IMR-90 (cell line): Measurements from ENCODE around the gene IL1RAP. TPM values are rescaled to one million over a fixed set of nuclear protein-coding genes. Genes with fewer than 3 reads are reported as not detected.

Experiments
- ATAC-seq: fragments of 200-7000 bp; cut with Tn5 transposase; 2 replicates; pipeline ENCODE4 v1.9.1; 2020; ENCODE audit warnings: low read depth, mild to moderate bottlenecking, moderate library complexity
- BruUV-seq: library from RNA; stranded (reverse); fragments of 400-500 nt; replicated peaks from 2 replicates; lab custom pipeline; 2021; lab: Mats Ljungman, UMichigan
- CTCF ChIA-PET: fragments of 300-600 bp; formaldehyde crosslinking; extraction: SDS; loops from one replicate; lab custom pipeline; 2021; ENCODE audit warnings: antibody characterized with exemption; lab: Yijun Ruan, JAX
- POLR2A ChIA-PET: fragments of 300-600 bp; sonication (Branson Sonifier 250); formaldehyde crosslinking; loops from one replicate; lab custom pipeline; 2022; ENCODE audit warnings: antibody characterized with exemption; ENCODE audit not compliant: unreplicated experiment; lab: Charles Lee
- DNase-seq: peaks from one replicate; pipeline ENCODE4 v3.0.0; 2013
- H2AFZ ChIP-seq: replicated peaks from 2 replicates; pipeline ENCODE3; 2013; ENCODE audit warnings: low read length, mild to moderate bottlenecking; ENCODE audit not compliant: poor library complexity
- H2AK5ac ChIP-seq: 2 replicates; pipeline ENCODE4 v1.6.1; 2013; ENCODE audit warnings: low read depth, low read length, inconsistent platforms
- H2AK9ac ChIP-seq: replicated peaks from 2 replicates; pipeline ENCODE3; 2013; ENCODE audit warnings: mild to moderate bottlenecking, low read depth, low read length, moderate library complexity; ENCODE audit not compliant: poor library complexity
- H2BK120ac ChIP-seq: 2 replicates; pipeline ENCODE4 v1.6.1; 2013; ENCODE audit warnings: low read depth, low read length, inconsistent platforms
- H2BK15ac ChIP-seq: 3 replicates; pipeline ENCODE4 v1.6.1; 2013; ENCODE audit warnings: low read depth, low read length, inconsistent platforms
- H2BK20ac ChIP-seq: 2 replicates; pipeline ENCODE4 v1.6.1; 2013; ENCODE audit warnings: low read depth, mild to moderate bottlenecking, inconsistent platforms, low read length, moderate library complexity
- H2BK5ac ChIP-seq: 2 replicates; pipeline ENCODE4 v1.6.1; 2013; ENCODE audit warnings: mild to moderate bottlenecking, low read depth, low read length, inconsistent platforms; ENCODE audit not compliant: poor library complexity, severe bottlenecking
- H3K14ac ChIP-seq: replicated peaks from 2 replicates; pipeline ENCODE4 v1.6.1; 2013; ENCODE audit warnings: low read depth, low read length, inconsistent platforms
- H3K18ac ChIP-seq: 2 replicates; pipeline ENCODE4 v1.6.1; 2013; ENCODE audit warnings: low read depth, low read length, control low read depth
- H3K23ac ChIP-seq: 2 replicates; pipeline ENCODE4 v1.6.1; 2013; ENCODE audit warnings: low read depth, low read length, inconsistent platforms
- H3K27ac ChIP-seq: 2 replicates; pipeline ENCODE4 v1.5.1; 2013; ENCODE audit warnings: mild to moderate bottlenecking, control low read depth, low read length; ENCODE audit not compliant: insufficient read depth
- H3K27me3 ChIP-seq: 2 replicates; pipeline ENCODE4 v1.6.1; 2013; ENCODE audit warnings: low read length; ENCODE audit not compliant: control insufficient read depth, insufficient read depth
- H3K36me3 ChIP-seq: 2 replicates; pipeline ENCODE4 v1.6.1; 2013; ENCODE audit warnings: low read length, mixed read lengths; ENCODE audit not compliant: control insufficient read depth, insufficient read depth
- H3K4ac ChIP-seq: 2 replicates; pipeline ENCODE4 v1.6.1; 2013; ENCODE audit warnings: low read depth, low read length, inconsistent platforms
- H3K4me1 ChIP-seq: 2 replicates; pipeline ENCODE4 v1.6.1; 2013; ENCODE audit warnings: low read length, mixed read lengths; ENCODE audit not compliant: control insufficient read depth, insufficient read depth
- H3K4me2 ChIP-seq: 2 replicates; pipeline ENCODE4 v1.6.1; 2013; ENCODE audit warnings: low read depth, mild to moderate bottlenecking, control low read depth, low read length, moderate library complexity
- H3K4me3 ChIP-seq: 2 replicates; pipeline ENCODE4 v1.5.1; 2013; ENCODE audit warnings: low read depth, mild to moderate bottlenecking, control low read depth, low read length, moderate library complexity; ENCODE audit not compliant: insufficient read depth
- H3K56ac ChIP-seq: 2 replicates; pipeline ENCODE4 v1.6.1; 2013; ENCODE audit warnings: low read length, inconsistent platforms; ENCODE audit not compliant: insufficient read depth; ENCODE audit errors: extremely low read depth
- H3K79me1 ChIP-seq, 2 experiments: 2 replicates each; pipeline ENCODE4 v1.6.1; 2013; ENCODE audit warnings: low read length in 2 of 2, inconsistent platforms in 1 of 2, low read depth in 1 of 2
- H3K9ac ChIP-seq: 2 replicates; pipeline ENCODE4 v1.6.1; 2013; ENCODE audit warnings: low read depth, low read length, control low read depth
- H3K9me1 ChIP-seq: 2 replicates; pipeline ENCODE4 v1.6.1; 2013; ENCODE audit warnings: low read length, inconsistent platforms; ENCODE audit not compliant: insufficient read depth
- H3K9me3 ChIP-seq: 2 replicates; pipeline ENCODE4 v1.6.1; 2013; ENCODE audit warnings: low read length; ENCODE audit not compliant: control insufficient read depth, insufficient read depth
- H4K20me1 ChIP-seq: 2 replicates; pipeline ENCODE4 v1.6.1; 2013; ENCODE audit warnings: low read length, inconsistent platforms; ENCODE audit not compliant: insufficient read depth
- H4K5ac ChIP-seq: 2 replicates; pipeline ENCODE4 v1.6.1; 2013; ENCODE audit warnings: mild to moderate bottlenecking, low read depth, low read length, control low read depth
- H4K8ac ChIP-seq, 2 experiments: 2 replicates each; pipeline ENCODE4 v1.6.1; 2013; ENCODE audit warnings: low read depth in 2 of 2, low read length in 2 of 2, control low read depth in 1 of 2, inconsistent platforms in 1 of 2
- H4K91ac ChIP-seq: 2 replicates; pipeline ENCODE4 v1.6.1; 2013; ENCODE audit warnings: low read depth, low read length, inconsistent platforms; ENCODE audit not compliant: insufficient read depth
- BHLHE40 ChIP-seq: fragments of 150-350 bp; IDR thresholded peaks from 2 replicates; pipeline ENCODE4 v1.6.1; 2016; ENCODE audit warnings: mild to moderate bottlenecking, low read depth, low read length
- CEBPB ChIP-seq: IDR thresholded peaks from 2 replicates; pipeline ENCODE4 v1.6.1; 2012; ENCODE audit warnings: low read depth, low read length, improper control_type of control experiment
- CHD1 ChIP-seq: IDR thresholded peaks from 2 replicates; pipeline ENCODE4 v1.6.1; 2012; ENCODE audit warnings: low read depth, low read length, improper control_type of control experiment
- FOS ChIP-seq: fragments of 150-350 bp; IDR thresholded peaks from 2 replicates; pipeline ENCODE4 v1.6.1; 2016; ENCODE audit warnings: low read depth, low read length
- MAFK ChIP-seq: IDR thresholded peaks from 2 replicates; pipeline ENCODE4 v1.6.1; 2012; ENCODE audit warnings: low read depth, low read length, improper control_type of control experiment
- MAZ ChIP-seq: IDR thresholded peaks from 2 replicates; pipeline ENCODE4 v1.6.1; 2012; ENCODE audit warnings: low read depth, mild to moderate bottlenecking, low read length, improper control_type of control experiment, moderate library complexity, borderline replicate concordance
- MXI1 ChIP-seq: IDR thresholded peaks from 2 replicates; pipeline ENCODE4 v1.6.1; 2012; ENCODE audit warnings: low read depth, mild to moderate bottlenecking, low read length, moderate library complexity, borderline replicate concordance
- NFE2L2 ChIP-seq: fragments of 150-350 bp; IDR thresholded peaks from 2 replicates; pipeline ENCODE4 v1.6.1; 2016; ENCODE audit warnings: low read depth, mild to moderate bottlenecking, low read length
- POLR2A ChIP-seq: IDR thresholded peaks from 2 replicates; pipeline ENCODE4 v1.6.1; 2012; ENCODE audit warnings: mild to moderate bottlenecking, low read depth, low read length
- RAD21 ChIP-seq: IDR thresholded peaks from 2 replicates; pipeline ENCODE4 v1.6.1; 2012; ENCODE audit warnings: low read length, improper control_type of control experiment
- RCOR1 ChIP-seq: IDR thresholded peaks from 2 replicates; pipeline ENCODE4 v1.6.1; 2012; ENCODE audit warnings: mild to moderate bottlenecking, low read length, improper control_type of control experiment; ENCODE audit not compliant: insufficient replicate concordance
- RFX5 ChIP-seq: IDR thresholded peaks from 2 replicates; pipeline ENCODE4 v1.8.0; 2012; ENCODE audit warnings: low read depth, mild to moderate bottlenecking, low read length, moderate library complexity
- SMC3 ChIP-seq: fragments of 150-350 bp; IDR thresholded peaks from 2 replicates; pipeline ENCODE4 v1.6.1; 2016; ENCODE audit warnings: low read depth, mild to moderate bottlenecking, antibody characterized with exemption, low read length, moderate library complexity
- WGBS, 2 experiments: methylation state at CpG; one replicate each; pipeline versions ENCODE4 v1.1.5 to v1.1.7; 2013; ENCODE audit warnings: missing lambda C conversion rate in 2 of 2; ENCODE audit not compliant: insufficient read length in 1 of 2; ENCODE audit errors: extremely low coverage in 2 of 2; 5-methylcytosine and 5-hydroxymethylcytosine counted together
- dilution Hi-C: fragments of 300-500 bp; cut with HindIII; formaldehyde crosslinking; loops from one replicate; pipeline ENCODE4 v1.14.3; 2018; ENCODE audit warnings: low sequenced_read_pairs; ENCODE audit not compliant: unreplicated experiment
- in situ Hi-C: fragments of 300-500 bp; cut with MboI; formaldehyde crosslinking; loops from 3 replicates; pipeline ENCODE4 v1.14.3; 2019; ENCODE audit warnings: low sequenced_read_pairs, inconsistent platforms, mixed read lengths
- intact Hi-C: fragments of 100-400 bp; cut with micrococcal nuclease; formaldehyde crosslinking; loops from 2 replicates; pipeline ENCODE4 v1.10.0; 2022
- polyA plus RNA-seq, 3 experiments: library from polyadenylated mRNA; depleted of rRNA; stranded (reverse); fragments of >200 nt; gene quantifications; 2 replicates each; pipeline ENCODE4 v1.2.3, GENCODE V29; 2012; ENCODE audit warnings: low replicate concordance in 1 of 3
- total RNA-seq: library from RNA; depleted of rRNA; stranded (reverse); fragments of >200 nt; gene quantifications from 2 replicates; pipeline ENCODE4 v1.2.3, GENCODE V29; 2012
- TF ChIP-seq, protein P1 (sequence below): conservative IDR thresholded peaks from 2 replicates; pipeline ENCODE4 v1.5.1; 2012; ENCODE audit warnings: mild to moderate bottlenecking, low read depth, low read length, improper control_type of control experiment
- TF ChIP-seq, protein P2 (sequence below): fragments of 150-350 bp; IDR thresholded peaks from 2 replicates; pipeline ENCODE4 v1.6.1; 2017; ENCODE audit warnings: mild to moderate bottlenecking, antibody characterized with exemption, low read length, low read depth

The IL1RAP gene
- total and polyA plus RNA-seq, 2 of the 4 experiments (the other 2 are of a cell fraction) = 8.3 to 11.3 TPM

DNA sequence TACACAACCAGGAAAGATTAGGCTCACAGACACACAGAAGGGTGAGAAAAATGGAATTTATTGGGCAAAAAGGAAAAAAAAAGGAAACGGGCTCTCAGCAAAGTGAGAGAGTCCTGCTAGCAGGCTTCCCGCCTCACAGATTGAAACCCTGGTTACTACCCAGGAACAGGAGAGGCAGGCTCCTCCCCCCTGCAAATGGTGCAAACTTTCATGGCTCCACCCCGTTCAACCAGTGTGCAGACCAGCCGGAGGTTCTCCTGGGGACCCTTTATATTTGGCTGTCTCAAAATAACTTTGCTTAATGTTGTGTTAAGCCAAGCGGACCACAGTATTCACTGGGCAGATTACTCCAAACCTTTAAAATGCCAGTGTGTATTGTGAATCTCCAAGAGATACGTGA lies 40.3 kb downstream of the IL1RAP start:
- H3K4me1 ChIP-seq = no peaks in the 10 kb centered on the region
- H3K18ac ChIP-seq = no peak overlapping the region
- dilution Hi-C loops (no loop called here), intact Hi-C loops (no loop called here), in situ Hi-C loops (no loop called here)
- no peak overlapping the region for H3K4me3 ChIP-seq
- no peak overlapping the region for H4K5ac ChIP-seq
- H3K4ac ChIP-seq = no peak overlapping the region
- ATAC-seq (no peak), DNase-seq (no peak)
- TF ChIP-seq BHLHE40 (no peak), CEBPB (no peak), MAZ (no peak), MAFK (no peak), RFX5 (no peak), RCOR1 (no peak), CHD1 (no peak), NFE2L2 (no peak), FOS (no peak), RAD21 (no peak), MXI1 (no peak), POLR2A (no peak), SMC3 (no peak)
- TF ChIP-seq, protein P1, sequence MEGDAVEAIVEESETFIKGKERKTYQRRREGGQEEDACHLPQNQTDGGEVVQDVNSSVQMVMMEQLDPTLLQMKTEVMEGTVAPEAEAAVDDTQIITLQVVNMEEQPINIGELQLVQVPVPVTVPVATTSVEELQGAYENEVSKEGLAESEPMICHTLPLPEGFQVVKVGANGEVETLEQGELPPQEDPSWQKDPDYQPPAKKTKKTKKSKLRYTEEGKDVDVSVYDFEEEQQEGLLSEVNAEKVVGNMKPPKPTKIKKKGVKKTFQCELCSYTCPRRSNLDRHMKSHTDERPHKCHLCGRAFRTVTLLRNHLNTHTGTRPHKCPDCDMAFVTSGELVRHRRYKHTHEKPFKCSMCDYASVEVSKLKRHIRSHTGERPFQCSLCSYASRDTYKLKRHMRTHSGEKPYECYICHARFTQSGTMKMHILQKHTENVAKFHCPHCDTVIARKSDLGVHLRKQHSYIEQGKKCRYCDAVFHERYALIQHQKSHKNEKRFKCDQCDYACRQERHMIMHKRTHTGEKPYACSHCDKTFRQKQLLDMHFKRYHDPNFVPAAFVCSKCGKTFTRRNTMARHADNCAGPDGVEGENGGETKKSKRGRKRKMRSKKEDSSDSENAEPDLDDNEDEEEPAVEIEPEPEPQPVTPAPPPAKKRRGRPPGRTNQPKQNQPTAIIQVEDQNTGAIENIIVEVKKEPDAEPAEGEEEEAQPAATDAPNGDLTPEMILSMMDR = no peak
- TF ChIP-seq, protein P2, sequence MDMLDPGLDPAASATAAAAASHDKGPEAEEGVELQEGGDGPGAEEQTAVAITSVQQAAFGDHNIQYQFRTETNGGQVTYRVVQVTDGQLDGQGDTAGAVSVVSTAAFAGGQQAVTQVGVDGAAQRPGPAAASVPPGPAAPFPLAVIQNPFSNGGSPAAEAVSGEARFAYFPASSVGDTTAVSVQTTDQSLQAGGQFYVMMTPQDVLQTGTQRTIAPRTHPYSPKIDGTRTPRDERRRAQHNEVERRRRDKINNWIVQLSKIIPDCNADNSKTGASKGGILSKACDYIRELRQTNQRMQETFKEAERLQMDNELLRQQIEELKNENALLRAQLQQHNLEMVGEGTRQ = no peak
- CTCF ChIA-PET = no interaction called here
- no peak overlapping the region for H3K9ac ChIP-seq
- no peak overlapping the region for H2AFZ ChIP-seq
- H3K14ac ChIP-seq = no peak overlapping the region
- H3K36me3 ChIP-seq = no peaks in the 10 kb centered on the region
- no peak overlapping the region for H4K8ac ChIP-seq
- H2BK120ac ChIP-seq = no peak overlapping the region
- no peak overlapping the region for H2AK5ac ChIP-seq
- no peak overlapping the region for H2BK15ac ChIP-seq
- no peaks in the 10 kb centered on the region for H3K27me3 ChIP-seq
- no peak overlapping the region for H3K4me2 ChIP-seq
- H2BK5ac ChIP-seq = no peak overlapping the region
- peaks cover 0 to 4% of the 10 kb centered on the region in 2 experiments; a peak in 1 of 4 replicates for H3K79me1 ChIP-seq
- 100% methylated on average over 1 of the region's 6 CpGs; no CpG with 5 or more reads in 1 of the 2 experiments for whole genome bisulfite sequencing, 2 experiments
- H3K56ac ChIP-seq = no peak overlapping the region
- BruUV-seq = no TSS peak
- H4K91ac ChIP-seq = no peak overlapping the region
- no peak overlapping the region for H3K27ac ChIP-seq
- no peak overlapping the region for H3K23ac ChIP-seq
- H3K9me1 ChIP-seq = no peaks in the 10 kb centered on the region; the same call in 1 of the 2 replicates
- H4K20me1 ChIP-seq = no peaks in the 10 kb centered on the region
- no peaks in the 10 kb centered on the region; the same call in 1 of the 2 replicates for H3K9me3 ChIP-seq
- no peak overlapping the region for H2AK9ac ChIP-seq
- no peak overlapping the region for H2BK20ac ChIP-seq
- POLR2A ChIA-PET = no interaction called here
